CD4-positive, alpha-beta T cell treated with Interleukin-1 beta for 1 hour (primary cell): ENCODE measurements around the gene SFRP5.

ENCODE experiments used
- DNase-seq, 2 donors: peaks; one replicate each; pipeline ENCODE4 v3.0.0-alpha.2; 2020 to 2022

Gene SFRP5

GRCh38 chr10:97785231-97785630, 13.4 kb upstream of the SFRP5 start:
- no peak for DNase-seq

GRCh38 chr10:97784200-97784810, 12.5 kb upstream of the SFRP5 start:
- no peak for DNase-seq

- no peak for DNase-seq
Measured at GRCh38 chr10:97782455-97783228, 10.8 kb upstream of the SFRP5 start.

GRCh38 chr10:97781618-97782331, 10.0 kb upstream of the SFRP5 start:
- peak in 1 of 2 donors; percentile 15 for DNase-seq

GRCh38 chr10:97780841-97781617, 9.2 kb upstream of the SFRP5 start:
- DNase-seq: no peak

- DNase-seq: no peak
Measured at GRCh38 chr10:97779975-97780374, 8.2 kb upstream of the SFRP5 start.

- no peak for DNase-seq
Measured at GRCh38 chr10:97779492-97779891, 7.7 kb upstream of the SFRP5 start.

GRCh38 chr10:97778452-97779302, 6.9 kb upstream of the SFRP5 start:
- no peak for DNase-seq

- no peak for DNase-seq
Measured at GRCh38 chr10:97777143-97777542, 5.3 kb upstream of the SFRP5 start.

GRCh38 chr10:97774811-97775294, 3.1 kb upstream of the SFRP5 start:
- no peak for DNase-seq

- no peak for DNase-seq
Measured at GRCh38 chr10:97773096-97773495, 1.3 kb upstream of the SFRP5 start.

- DNase-seq: no peak
Measured at GRCh38 chr10:97771055-97771891, 526 bp downstream of the SFRP5 start.

- no peak for DNase-seq
Measured at GRCh38 chr10:97770255-97770654, 1.5 kb downstream of the SFRP5 start.

GRCh38 chr10:97768322-97769315, 3.2 kb downstream of the SFRP5 start:
- DNase-seq: no peak

- DNase-seq: no peak
Measured at GRCh38 chr10:97766996-97767924, 4.5 kb downstream of the SFRP5 start.

GRCh38 chr10:97766106-97766810, 5.5 kb downstream of the SFRP5 start:
- DNase-seq: no peak

- DNase-seq: no peak
Measured at GRCh38 chr10:97765201-97765600, 6.6 kb downstream of the SFRP5 start.

GRCh38 chr10:97764519-97764931, 7.3 kb downstream of the SFRP5 start:
- no peak for DNase-seq
